GM12864 (cell line): Measurements from ENCODE around the gene BICD1.

ENCODE experiments used
- DNase-seq: peaks from one replicate; pipeline ENCODE4 v3.0.0-alpha.2; 2011; ENCODE audit warnings: low read depth
- H3K4me3 ChIP-seq: 2 replicates; pipeline ENCODE4 v1.5.1; 2011; ENCODE audit warnings: mild to moderate bottlenecking, low read depth, low read length, control low read depth
- TF ChIP-seq, protein P1 (sequence below): IDR thresholded peaks from 2 replicates; pipeline ENCODE4 v1.5.1; 2011; ENCODE audit warnings: low read depth, mild to moderate bottlenecking, moderate library complexity, low read length, control low read depth, inconsistent platforms; ENCODE audit errors: missing control alignments

The BICD1 gene

DNA sequence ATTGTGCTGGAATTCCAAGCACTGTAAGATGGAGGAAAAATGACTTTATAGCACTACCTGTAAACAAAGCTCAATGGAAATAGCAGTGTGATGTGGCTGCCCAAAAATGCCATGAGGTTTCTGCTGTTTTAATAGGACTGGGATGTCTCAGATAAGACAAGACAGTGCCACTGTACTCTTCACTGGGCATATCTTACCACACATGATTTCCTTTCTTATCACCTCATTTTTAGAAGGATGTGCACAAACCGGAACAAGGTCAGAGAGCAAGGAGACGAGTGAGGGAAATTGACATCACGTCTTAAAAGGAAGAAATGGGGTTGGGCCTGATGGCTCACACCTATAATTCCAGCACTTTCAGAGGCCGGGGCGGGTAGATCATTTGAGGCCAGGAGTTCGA, 254.3 kb downstream of the BICD1 start:
- no peak for DNase-seq
- no peak overlapping the region for H3K4me3 ChIP-seq
- TF ChIP-seq, protein P1, sequence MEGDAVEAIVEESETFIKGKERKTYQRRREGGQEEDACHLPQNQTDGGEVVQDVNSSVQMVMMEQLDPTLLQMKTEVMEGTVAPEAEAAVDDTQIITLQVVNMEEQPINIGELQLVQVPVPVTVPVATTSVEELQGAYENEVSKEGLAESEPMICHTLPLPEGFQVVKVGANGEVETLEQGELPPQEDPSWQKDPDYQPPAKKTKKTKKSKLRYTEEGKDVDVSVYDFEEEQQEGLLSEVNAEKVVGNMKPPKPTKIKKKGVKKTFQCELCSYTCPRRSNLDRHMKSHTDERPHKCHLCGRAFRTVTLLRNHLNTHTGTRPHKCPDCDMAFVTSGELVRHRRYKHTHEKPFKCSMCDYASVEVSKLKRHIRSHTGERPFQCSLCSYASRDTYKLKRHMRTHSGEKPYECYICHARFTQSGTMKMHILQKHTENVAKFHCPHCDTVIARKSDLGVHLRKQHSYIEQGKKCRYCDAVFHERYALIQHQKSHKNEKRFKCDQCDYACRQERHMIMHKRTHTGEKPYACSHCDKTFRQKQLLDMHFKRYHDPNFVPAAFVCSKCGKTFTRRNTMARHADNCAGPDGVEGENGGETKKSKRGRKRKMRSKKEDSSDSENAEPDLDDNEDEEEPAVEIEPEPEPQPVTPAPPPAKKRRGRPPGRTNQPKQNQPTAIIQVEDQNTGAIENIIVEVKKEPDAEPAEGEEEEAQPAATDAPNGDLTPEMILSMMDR = no peak

DNA sequence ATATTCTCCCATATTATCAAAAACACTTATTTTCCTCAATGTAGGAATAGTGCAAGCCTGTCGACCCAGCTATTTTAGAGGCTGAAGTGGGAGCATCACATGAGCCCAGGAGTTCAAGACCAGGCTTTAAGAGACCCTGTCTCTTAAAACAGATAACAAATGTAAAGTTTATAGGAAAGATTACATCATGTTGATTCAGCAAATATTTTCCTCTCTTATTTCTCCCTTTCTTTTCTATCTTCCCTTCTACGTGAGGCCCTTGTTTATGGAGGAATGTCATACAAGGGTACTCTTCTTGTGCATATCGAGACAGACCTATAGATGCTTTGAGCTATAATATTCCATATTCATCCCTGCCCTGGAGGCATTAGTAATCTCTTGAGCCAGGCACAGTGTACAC, 256.2 kb downstream of the BICD1 start:
- TF ChIP-seq, protein P1 = no peak
- no peak for DNase-seq
- H3K4me3 ChIP-seq = no peak overlapping the region

DNA sequence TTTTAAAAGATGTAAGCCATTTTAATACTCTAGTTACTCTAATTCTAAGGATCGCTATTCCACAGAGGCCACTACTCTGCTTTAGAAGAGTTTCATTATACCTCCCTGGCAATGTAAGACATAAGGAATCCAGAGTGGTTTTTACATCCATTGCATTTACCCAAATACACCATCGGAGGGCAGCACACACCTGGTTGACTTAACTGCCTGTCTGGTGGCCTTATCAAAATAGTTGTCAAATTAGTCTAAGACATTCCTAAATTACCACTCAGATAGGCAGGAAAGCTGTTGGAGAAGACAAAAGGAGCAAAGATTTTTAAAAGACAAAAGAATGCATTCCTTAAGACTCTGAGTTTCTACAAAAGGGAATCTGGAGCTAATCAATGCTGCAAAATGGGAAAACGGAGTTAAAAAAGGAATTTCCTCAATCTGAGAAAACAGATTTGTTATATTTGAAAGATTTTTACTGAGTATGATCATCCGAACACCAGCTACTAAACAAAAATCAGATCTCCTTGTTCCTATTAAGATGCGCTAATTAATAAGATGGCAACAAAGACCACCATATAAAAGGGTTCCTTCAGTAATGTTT, 258.9 kb downstream of the BICD1 start:
- TF ChIP-seq, protein P1 = peak; percentile 59
- no peak overlapping the region for H3K4me3 ChIP-seq
- peak; percentile 33 for DNase-seq

DNA sequence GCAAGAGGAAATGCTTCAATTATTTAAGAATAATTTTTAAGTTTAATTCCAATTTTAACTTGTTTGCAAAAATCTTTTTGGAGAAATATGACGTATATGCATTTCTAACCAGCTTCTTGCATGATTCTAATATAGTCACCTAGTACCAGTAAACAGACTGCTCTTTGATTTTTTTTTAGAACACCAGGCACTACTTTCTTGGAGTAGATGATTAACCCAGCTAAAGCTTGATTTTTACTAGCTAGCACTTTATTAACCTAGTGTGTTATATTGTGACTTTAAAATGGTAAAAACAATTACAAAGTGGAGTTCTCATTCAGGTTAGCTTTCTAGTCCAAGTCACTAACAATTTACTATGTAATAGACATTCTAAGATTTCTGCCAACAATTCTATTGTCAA, 260.1 kb downstream of the BICD1 start:
- no peak overlapping the region for H3K4me3 ChIP-seq
- TF ChIP-seq, protein P1 = no peak
- no peak for DNase-seq

DNA sequence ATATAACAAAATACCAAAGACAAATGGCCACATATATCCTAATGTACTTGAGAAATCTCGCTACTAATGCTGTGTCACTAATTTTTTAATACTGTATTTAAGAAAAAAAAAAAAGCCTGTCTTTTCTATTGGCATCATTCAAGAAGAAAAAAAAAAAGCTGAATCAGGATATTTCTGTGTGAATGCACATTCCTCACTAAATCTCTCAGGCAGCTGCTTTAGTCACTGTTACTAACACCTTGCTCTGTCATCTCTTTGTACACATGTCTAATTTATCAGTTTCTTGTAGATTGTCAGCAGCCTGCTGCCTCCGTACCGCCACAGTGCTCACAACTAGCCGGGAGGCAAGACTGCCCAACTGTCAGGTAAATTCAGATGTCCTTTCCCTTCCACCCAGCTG, 260.7 kb downstream of the BICD1 start:
- TF ChIP-seq, protein P1 = no peak
- DNase-seq = no peak
- H3K4me3 ChIP-seq = no peak overlapping the region

DNA sequence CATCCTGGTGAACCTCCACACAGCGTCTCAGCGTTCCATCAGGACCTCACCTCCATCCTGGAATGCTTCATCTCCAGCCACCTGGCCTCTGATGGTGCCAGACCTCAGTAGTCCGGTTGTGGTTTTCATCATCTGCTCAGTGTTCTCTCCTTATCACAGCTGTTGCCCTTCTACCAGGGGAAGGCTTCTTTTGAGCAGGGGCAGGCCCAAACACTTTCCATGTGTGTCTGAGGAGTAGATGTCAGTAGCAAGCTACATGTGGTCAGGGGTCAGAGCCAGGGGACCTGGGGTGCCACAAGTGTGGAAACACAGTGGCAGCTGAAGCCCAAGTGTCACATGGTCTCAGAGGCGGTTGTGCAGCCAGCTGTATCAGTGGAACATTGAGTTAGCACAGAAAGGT, 262.6 kb downstream of the BICD1 start:
- no peak for DNase-seq
- TF ChIP-seq, protein P1 = no peak
- no peak overlapping the region for H3K4me3 ChIP-seq

DNA sequence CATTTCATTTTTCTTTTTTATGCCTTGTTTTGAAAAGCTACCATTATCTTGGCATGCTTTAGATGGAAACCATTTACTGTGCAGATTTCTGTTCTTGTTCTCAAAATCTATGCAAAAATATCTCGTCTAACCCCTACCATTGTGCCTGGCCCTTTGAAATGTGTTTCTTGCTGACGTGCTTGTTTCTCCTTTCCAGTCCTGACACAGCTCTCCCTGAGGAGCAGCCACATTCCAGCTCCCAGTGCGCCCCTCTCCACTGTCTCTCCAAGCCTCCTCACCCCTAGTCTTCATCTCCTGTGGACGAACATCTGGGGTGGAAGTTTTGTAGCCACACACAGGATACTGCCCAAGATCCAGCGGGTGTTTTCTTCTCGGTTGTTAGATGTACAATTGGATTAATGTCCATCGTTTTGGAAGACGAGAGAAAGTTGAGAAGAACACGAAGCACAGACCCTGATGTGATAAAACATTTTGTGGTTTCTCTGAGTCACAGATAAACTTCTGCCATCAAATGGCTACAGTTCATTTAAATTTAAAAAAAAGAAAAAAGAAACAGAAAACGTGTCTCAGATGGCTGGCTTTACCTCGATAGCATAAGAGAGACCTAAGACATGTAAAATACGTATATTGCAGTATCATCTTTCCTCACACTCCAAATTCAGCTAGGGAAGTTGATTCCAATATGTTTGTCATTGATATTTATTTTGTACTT, 270.9 kb downstream of the BICD1 start:
- TF ChIP-seq, protein P1 = no peak
- no peak for DNase-seq
- H3K4me3 ChIP-seq = no peak overlapping the region
